ENCODE results near the gene ADK. TPM values are rescaled to one million over a fixed set of nuclear protein-coding genes. Genes with fewer than 3 reads are reported as not detected.

The ADK gene
- total RNA-seq, 1 experiment from 2014 or later: 48.6 TPM

- Histone ChIP-seq H3K4me3 (no peak overlapping the region), H3K4me1 (no peaks in the 10 kb centered on the region), H3K27me3 (no peaks in the 10 kb centered on the region), H3K9me3 (replicated peaks) (peaks cover 7% of the 10 kb centered on the region; the same call in 1 of the 2 replicates), H3K27ac (no peak overlapping the region), H3K36me3 (no peaks in the 10 kb centered on the region)
- no peak for DNase-seq
Observed at GRCh38 chr10:74637685-74638084, 486.7 kb downstream of the ADK start.

- no peak overlapping the region for H3K27ac ChIP-seq
- no peaks in the 10 kb centered on the region for H3K4me1 ChIP-seq
- H3K4me3 ChIP-seq: no peak overlapping the region
- peaks cover 5% of the 10 kb centered on the region; the same call in 1 of the 2 replicates for H3K9me3 ChIP-seq (replicated peaks)
- DNase-seq: peak in 1 of 2 experiments; percentile 16
- H3K36me3 ChIP-seq: no peaks in the 10 kb centered on the region
- H3K27me3 ChIP-seq: no peaks in the 10 kb centered on the region
Observed at GRCh38 chr10:74640134-74640921, 489.3 kb downstream of the ADK start.

- DNase-seq: no peak
- Histone ChIP-seq H3K4me3 (no peak overlapping the region), H3K36me3 (no peaks in the 10 kb centered on the region), H3K27ac (no peak overlapping the region), H3K27me3 (no peaks in the 10 kb centered on the region), H3K4me1 (no peaks in the 10 kb centered on the region), H3K9me3 (replicated peaks) (0 out of 2 replicates have a peak, but pooled peaks cover 2% of the 10 kb centered on the region)
Observed at GRCh38 chr10:74641659-74642058, 490.6 kb downstream of the ADK start.

- no peaks in the 10 kb centered on the region for H3K27me3 ChIP-seq
- no peak overlapping the region for H3K27ac ChIP-seq
- H3K4me3 ChIP-seq: no peak overlapping the region
- peak in 1 of 2 experiments; percentile 24 for DNase-seq
- 0 out of 2 replicates have a peak, but pooled peaks cover 2% of the 10 kb centered on the region for H3K9me3 ChIP-seq (replicated peaks)
- H3K36me3 ChIP-seq: no peaks in the 10 kb centered on the region
- no peaks in the 10 kb centered on the region for H3K4me1 ChIP-seq
Observed at GRCh38 chr10:74642901-74643595, 492.0 kb downstream of the ADK start.

- Histone ChIP-seq H3K27ac (no peak overlapping the region), H3K27me3 (no peaks in the 10 kb centered on the region), H3K36me3 (no peaks in the 10 kb centered on the region), H3K9me3 (replicated peaks) (0 out of 2 replicates have a peak, but pooled peaks cover 2% of the 10 kb centered on the region), H3K4me3 (no peak overlapping the region), H3K4me1 (no peaks in the 10 kb centered on the region)
- no peak for DNase-seq
Observed at GRCh38 chr10:74643596-74643975, 492.6 kb downstream of the ADK start.

GRCh38 chr10:74644738-74645137 lies 493.7 kb downstream of the ADK start:
- H3K4me1 ChIP-seq: no peaks in the 10 kb centered on the region
- no peaks in the 10 kb centered on the region for H3K27me3 ChIP-seq
- no peak overlapping the region for H3K27ac ChIP-seq
- 0 out of 2 replicates have a peak, but pooled peaks cover 2% of the 10 kb centered on the region for H3K9me3 ChIP-seq (replicated peaks)
- H3K4me3 ChIP-seq: no peak overlapping the region
- no peaks in the 10 kb centered on the region for H3K36me3 ChIP-seq
- DNase-seq: no peak

- DNase-seq: no peak
- no peaks in the 10 kb centered on the region for H3K36me3 ChIP-seq
- no peaks in the 10 kb centered on the region for H3K27me3 ChIP-seq
- H3K4me1 ChIP-seq: no peaks in the 10 kb centered on the region
- H3K27ac ChIP-seq: no peak overlapping the region
- H3K9me3 ChIP-seq (replicated peaks): 0 out of 2 replicates have a peak, but pooled peaks cover 2% of the 10 kb centered on the region
- no peak overlapping the region for H3K4me3 ChIP-seq
Observed at GRCh38 chr10:74645692-74646091, 494.7 kb downstream of the ADK start.

GRCh38 chr10:74650613-74651012 lies 499.6 kb downstream of the ADK start:
- no peak for DNase-seq
- 0 out of 2 replicates have a peak, but pooled peaks cover 4% of the 10 kb centered on the region for H3K4me1 ChIP-seq
- H3K27me3 ChIP-seq: no peaks in the 10 kb centered on the region
- no peaks in the 10 kb centered on the region for H3K36me3 ChIP-seq
- H3K9me3 ChIP-seq (replicated peaks): no peaks in the 10 kb centered on the region
- no peak overlapping the region for H3K4me3 ChIP-seq
- no peak overlapping the region for H3K27ac ChIP-seq

GRCh38 chr10:74651565-74651964 lies 500.5 kb downstream of the ADK start:
- Histone ChIP-seq H3K4me3 (no peak overlapping the region), H3K4me1 (0 out of 2 replicates have a peak, but pooled peaks cover 4% of the 10 kb centered on the region), H3K36me3 (no peaks in the 10 kb centered on the region), H3K27ac (no peak overlapping the region), H3K9me3 (replicated peaks) (no peaks in the 10 kb centered on the region), H3K27me3 (no peaks in the 10 kb centered on the region)
- DNase-seq: no peak

- H3K9me3 ChIP-seq (replicated peaks): no peaks in the 10 kb centered on the region
- 0 out of 2 replicates have a peak, but pooled peaks cover 4% of the 10 kb centered on the region for H3K4me1 ChIP-seq
- H3K27ac ChIP-seq: no peak overlapping the region
- DNase-seq: no peak
- H3K36me3 ChIP-seq: no peaks in the 10 kb centered on the region
- no peaks in the 10 kb centered on the region for H3K27me3 ChIP-seq
- H3K4me3 ChIP-seq: no peak overlapping the region
Observed at GRCh38 chr10:74652664-74653063, 501.6 kb downstream of the ADK start.

GRCh38 chr10:74658511-74658910 lies 507.5 kb downstream of the ADK start:
- H3K9me3 ChIP-seq (replicated peaks): no peaks in the 10 kb centered on the region
- H3K36me3 ChIP-seq: no peaks in the 10 kb centered on the region
- no peak for DNase-seq
- no peak overlapping the region for H3K4me3 ChIP-seq
- no peaks in the 10 kb centered on the region for H3K27me3 ChIP-seq
- H3K27ac ChIP-seq: no peak overlapping the region
- 0 out of 2 replicates have a peak, but pooled peaks cover 4% of the 10 kb centered on the region for H3K4me1 ChIP-seq

GRCh38 chr10:74662635-74663034 lies 511.6 kb downstream of the ADK start:
- no peak overlapping the region for H3K4me3 ChIP-seq
- H3K36me3 ChIP-seq: no peaks in the 10 kb centered on the region
- no peaks in the 10 kb centered on the region for H3K9me3 ChIP-seq (replicated peaks)
- DNase-seq: no peak
- H3K27ac ChIP-seq: no peak overlapping the region
- no peaks in the 10 kb centered on the region for H3K4me1 ChIP-seq
- H3K27me3 ChIP-seq: no peaks in the 10 kb centered on the region

GRCh38 chr10:74669210-74669609 lies 518.2 kb downstream of the ADK start:
- Histone ChIP-seq H3K36me3 (no peaks in the 10 kb centered on the region; the same call in none of the 2 replicates), H3K4me1 (no peaks in the 10 kb centered on the region), H3K4me3 (no peak overlapping the region), H3K9me3 (replicated peaks) (no peaks in the 10 kb centered on the region), H3K27me3 (no peaks in the 10 kb centered on the region), H3K27ac (no peak overlapping the region)
- DNase-seq: no peak

- Histone ChIP-seq H3K27ac (no peak overlapping the region), H3K4me3 (no peak overlapping the region), H3K4me1 (no peaks in the 10 kb centered on the region), H3K9me3 (replicated peaks) (no peaks in the 10 kb centered on the region), H3K36me3 (peaks cover 2% of the 10 kb centered on the region), H3K27me3 (no peaks in the 10 kb centered on the region)
- no peak for DNase-seq
Observed at GRCh38 chr10:74671716-74672115, 520.7 kb downstream of the ADK start.

- DNase-seq: no peak
- Histone ChIP-seq H3K27me3 (no peaks in the 10 kb centered on the region), H3K27ac (no peak overlapping the region), H3K4me1 (no peaks in the 10 kb centered on the region), H3K9me3 (replicated peaks) (no peaks in the 10 kb centered on the region), H3K36me3 (peaks cover 2% of the 10 kb centered on the region), H3K4me3 (no peak overlapping the region)
Observed at GRCh38 chr10:74672430-74673165, 521.6 kb downstream of the ADK start.
